Fibroblast of gingiva (primary cell): ENCODE data around the gene PITPNM3.

Experiments
- DNase-seq: peaks from one replicate; pipeline ENCODE4 v3.0.0-alpha.2; 2011; ENCODE audit warnings: low read depth

Gene PITPNM3

GRCh38 chr17:6479622-6480302 is 76.6 kb downstream of the PITPNM3 start:
- no peak for DNase-seq

GRCh38 chr17:6478486-6478885 is 77.9 kb downstream of the PITPNM3 start:
- no peak for DNase-seq

- no peak for DNase-seq
Measured at GRCh38 chr17:6477831-6478383, 78.4 kb downstream of the PITPNM3 start.

- DNase-seq, result no peak
Measured at GRCh38 chr17:6476810-6477179, 79.6 kb downstream of the PITPNM3 start.

- DNase-seq, result no peak
Measured at GRCh38 chr17:6476076-6476809, 80.1 kb downstream of the PITPNM3 start.

- DNase-seq, result no peak
Measured at GRCh38 chr17:6475411-6475810, 80.9 kb downstream of the PITPNM3 start.

GRCh38 chr17:6474906-6475305 is 81.4 kb downstream of the PITPNM3 start:
- no peak for DNase-seq

- DNase-seq, result no peak
Measured at GRCh38 chr17:6474376-6474775, 82.0 kb downstream of the PITPNM3 start.

GRCh38 chr17:6473128-6473767 is 83.1 kb downstream of the PITPNM3 start:
- peak; percentile 55 for DNase-seq

GRCh38 chr17:6472517-6472916 is 83.8 kb downstream of the PITPNM3 start:
- no peak for DNase-seq

GRCh38 chr17:6471531-6472465 is 84.6 kb downstream of the PITPNM3 start:
- DNase-seq, result peak; percentile 13

- DNase-seq, result no peak
Measured at GRCh38 chr17:6470751-6471521, 85.4 kb downstream of the PITPNM3 start.

- DNase-seq, result no peak
Measured at GRCh38 chr17:6470146-6470718, 86.1 kb downstream of the PITPNM3 start.

- no peak for DNase-seq
Measured at GRCh38 chr17:6468051-6468790, 88.1 kb downstream of the PITPNM3 start.

GRCh38 chr17:6467567-6467966 is 88.8 kb downstream of the PITPNM3 start:
- DNase-seq, result no peak

- DNase-seq, result no peak
Measured at GRCh38 chr17:6465206-6466003, 91.0 kb downstream of the PITPNM3 start.

GRCh38 chr17:6464446-6465041 is 91.8 kb downstream of the PITPNM3 start:
- DNase-seq, result no peak

GRCh38 chr17:6463616-6464445 is 92.5 kb downstream of the PITPNM3 start:
- DNase-seq, result no peak
